Fibroblast of mammary gland (primary cell): Measurements from ENCODE around the gene SMIM35.

Experiments used
- DNase-seq: peaks from one replicate; pipeline ENCODE4 v3.0.0-alpha.2; 2010; ENCODE audit warnings: low read depth
- H3K4me3 ChIP-seq: 2 replicates; pipeline ENCODE4 v1.5.1; 2011; ENCODE audit warnings: low read depth, mild to moderate bottlenecking, low read length, moderate library complexity; ENCODE audit not compliant: control insufficient read depth
- CTCF ChIP-seq: conservative IDR thresholded peaks from 2 replicates; pipeline ENCODE4 v1.5.1; 2011; ENCODE audit warnings: low read depth, low read length, inconsistent platforms; ENCODE audit not compliant: control insufficient read depth, insufficient read depth

SMIM35 gene

GRCh38 chr11:117995472-117995871 lies 91.3 kb downstream of the SMIM35 start:
- DNase-seq, result no peak
- H3K4me3 ChIP-seq, result no peak overlapping the region
- TF ChIP-seq CTCF, result no peak

GRCh38 chr11:117993988-117994745 lies 92.6 kb downstream of the SMIM35 start:
- DNase-seq, result no peak
- H3K4me3 ChIP-seq, result no peak overlapping the region
- TF ChIP-seq CTCF, result no peak

- H3K4me3 ChIP-seq, result no peak overlapping the region
- TF ChIP-seq CTCF, result no peak
- no peak for DNase-seq
These were observed 94.1 kb downstream of the SMIM35 start for GRCh38 chr11:117992620-117993019.

GRCh38 chr11:117992136-117992535 lies 94.6 kb downstream of the SMIM35 start:
- no peak overlapping the region for H3K4me3 ChIP-seq
- no peak for TF ChIP-seq CTCF
- no peak for DNase-seq

GRCh38 chr11:117989351-117990102 lies 97.2 kb downstream of the SMIM35 start:
- no peak for TF ChIP-seq CTCF
- no peak overlapping the region for H3K4me3 ChIP-seq
- DNase-seq, result no peak

GRCh38 chr11:117986981-117987574 lies 99.7 kb downstream of the SMIM35 start:
- H3K4me3 ChIP-seq, result no peak overlapping the region
- DNase-seq, result peak; percentile 29
- no peak for TF ChIP-seq CTCF
